GM12864 (cell line): ENCODE data around the gene CYP3A7.
"Not testable (repeated sequence)": the region's sequence is repeated elsewhere in the genome, so short reads cannot be mapped to it uniquely, and the experiment has no call there.

Experiments
- DNase-seq: peaks from one replicate; pipeline ENCODE4 v3.0.0-alpha.2; 2011; ENCODE audit warnings: low read depth
- H3K4me3 ChIP-seq: 2 replicates; pipeline ENCODE4 v1.5.1; 2011; ENCODE audit warnings: mild to moderate bottlenecking, low read depth, low read length, control low read depth
- CTCF ChIP-seq: IDR thresholded peaks from 2 replicates; pipeline ENCODE4 v1.5.1; 2011; ENCODE audit warnings: low read depth, mild to moderate bottlenecking, moderate library complexity, low read length, control low read depth, inconsistent platforms; ENCODE audit errors: missing control alignments

Gene CYP3A7

GRCh38 chr7:99672573-99672972 is 62.4 kb downstream of the CYP3A7 start:
- no peak for DNase-seq
- no peak overlapping the region for H3K4me3 ChIP-seq
- TF ChIP-seq CTCF: no peak

GRCh38 chr7:99669782-99670181 is 65.2 kb downstream of the CYP3A7 start:
- no peak for DNase-seq
- no peak overlapping the region for H3K4me3 ChIP-seq
- TF ChIP-seq CTCF: no peak

GRCh38 chr7:99668541-99668940 is 66.5 kb downstream of the CYP3A7 start:
- no peak for DNase-seq
- TF ChIP-seq CTCF: no peak

GRCh38 chr7:99667179-99667578 is 67.8 kb downstream of the CYP3A7 start:
- DNase-seq: no peak
- no peak for TF ChIP-seq CTCF
- H3K4me3 ChIP-seq: no peak overlapping the region

More at GRCh38 chr7:99668541-99668940, 66.5 kb downstream of the CYP3A7 start:
- H3K4me3 ChIP-seq: no peak overlapping the region

GRCh38 chr7:99666013-99666395 is 69.0 kb downstream of the CYP3A7 start:
- no peak overlapping the region for H3K4me3 ChIP-seq
- no peak for TF ChIP-seq CTCF
- no peak for DNase-seq

GRCh38 chr7:99665312-99666012 is 69.5 kb downstream of the CYP3A7 start:
- H3K4me3 ChIP-seq: no peak overlapping the region
- no peak for DNase-seq
- TF ChIP-seq CTCF: no peak

GRCh38 chr7:99657879-99658278 is 77.1 kb downstream of the CYP3A7 start:
- not testable (repeated sequence) for DNase-seq, H3K4me3 ChIP-seq
